PFSK-1 (cell line): ENCODE measurements around the gene UBA52.

Experiments
- FOXP2 ChIP-seq: optimal IDR thresholded peaks from 2 replicates; pipeline ENCODE3; 2011; ENCODE audit warnings: borderline replicate concordance, control low read depth, inconsistent platforms; ENCODE audit not compliant: insufficient read depth; ENCODE audit errors: extremely low read length, extremely low read depth
- POLR2AphosphoS5 ChIP-seq: IDR thresholded peaks from 2 replicates; pipeline ENCODE4 v1.6.1; 2012; ENCODE audit warnings: low read depth, mild to moderate bottlenecking, control low read depth, low read length, moderate library complexity
- REST ChIP-seq, 2 experiments: IDR thresholded peaks; 2 replicates each; pipeline versions ENCODE4 v1.6.1 to v1.8.0; 2011 to 2012; ENCODE audit warnings: low read depth in 2 of 2, low read length in 2 of 2, control low read depth in 1 of 2, inconsistent platforms in 1 of 2, mild to moderate bottlenecking in 1 of 2, moderate library complexity in 1 of 2; ENCODE audit not compliant: insufficient read depth in 1 of 2
- SIN3A ChIP-seq: IDR thresholded peaks from 2 replicates; pipeline ENCODE4 v1.6.1; 2012; ENCODE audit warnings: mild to moderate bottlenecking, low read length, moderate library complexity, borderline replicate concordance; ENCODE audit not compliant: insufficient read depth
- TAF1 ChIP-seq: IDR thresholded peaks from 2 replicates; pipeline ENCODE4 v1.6.1; 2012; ENCODE audit warnings: low read length, control low read depth, borderline replicate concordance; ENCODE audit not compliant: insufficient read depth

Gene UBA52

GRCh38 chr19:18538115-18538514 is 33.5 kb upstream of the UBA52 start:
- TF ChIP-seq REST (IDR thresholded peaks at IDR 0.05; ENCODE audit: insufficient read depth in 1 of 2, low read depth in 2 of 2, low read length in 2 of 2) (no peak), POLR2AphosphoS5 (no peak), SIN3A (no peak), TAF1 (no peak), FOXP2 (no peak)

GRCh38 chr19:18539372-18539771 is 32.3 kb upstream of the UBA52 start:
- no peak for TF ChIP-seq REST (IDR thresholded peaks at IDR 0.05; ENCODE audit: insufficient read depth in 1 of 2, low read depth in 2 of 2, low read length in 2 of 2)
- TF ChIP-seq TAF1 = no peak
- TF ChIP-seq POLR2AphosphoS5 = no peak
- no peak for TF ChIP-seq SIN3A
- TF ChIP-seq FOXP2 = no peak

- TF ChIP-seq POLR2AphosphoS5 (no peak), REST (IDR thresholded peaks at IDR 0.05; ENCODE audit: insufficient read depth in 1 of 2, low read depth in 2 of 2, low read length in 2 of 2) (no peak), TAF1 (no peak), SIN3A (no peak), FOXP2 (no peak)
Measured at GRCh38 chr19:18541258-18541991, 30.2 kb upstream of the UBA52 start.

GRCh38 chr19:18541992-18542940 is 29.4 kb upstream of the UBA52 start:
- TF ChIP-seq FOXP2 (no peak), TAF1 (no peak), POLR2AphosphoS5 (no peak), REST (IDR thresholded peaks at IDR 0.05; ENCODE audit: insufficient read depth in 1 of 2, low read depth in 2 of 2, low read length in 2 of 2) (no peak), SIN3A (no peak)
